AG04449 (cell line): ENCODE results near the gene HSPA4L.

ENCODE experiments used
- CTCF ChIA-PET: fragments of 350-600 bp; formaldehyde crosslinking; extraction: SDS; loops from one replicate; lab custom pipeline; 2021; ENCODE audit warnings: antibody characterized with exemption; lab: Yijun Ruan, JAX
- POLR2A ChIA-PET: fragments of 400-600, 350-600 bp; formaldehyde crosslinking; extraction: SDS; loops from one replicate; lab custom pipeline; 2020; ENCODE audit warnings: antibody characterized with exemption, inconsistent platforms; lab: Yijun Ruan, JAX
- DNase-seq: peaks from one replicate; pipeline ENCODE4 v3.0.0-alpha.2; 2010; ENCODE audit warnings: low read depth, low spot score
- H3K4me3 ChIP-seq: 2 replicates; pipeline ENCODE4 v1.5.1; 2011; ENCODE audit warnings: low read depth, mild to moderate bottlenecking, control low read depth, low read length
- TF ChIP-seq, protein P1 (sequence below): IDR thresholded peaks from one replicate; pipeline ENCODE4 v1.5.1; 2011; ENCODE audit warnings: mild to moderate bottlenecking, moderate library complexity, low read length, control low read depth, inconsistent platforms; ENCODE audit not compliant: insufficient read depth; ENCODE audit errors: missing control alignments

HSPA4L gene

DNA sequence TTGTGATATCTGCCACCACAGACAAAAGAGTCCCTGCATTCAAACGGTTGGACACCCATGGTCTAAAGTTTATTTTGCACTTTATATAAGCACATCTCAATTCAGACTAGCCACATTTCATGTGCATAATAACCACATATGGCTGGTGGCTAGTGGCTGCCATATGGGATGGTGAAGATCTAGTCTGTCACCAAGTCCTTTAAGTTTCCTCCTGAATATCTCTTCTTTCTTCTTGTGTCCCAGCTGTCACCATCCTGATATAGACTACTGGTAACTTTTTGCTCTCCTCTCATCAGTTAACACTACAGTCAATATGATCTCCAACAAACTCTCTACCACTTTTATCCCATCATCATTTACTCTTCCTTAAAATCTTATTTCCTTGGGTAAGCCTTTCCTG lies 9.3 kb downstream of the HSPA4L start:
- TF ChIP-seq, protein P1, sequence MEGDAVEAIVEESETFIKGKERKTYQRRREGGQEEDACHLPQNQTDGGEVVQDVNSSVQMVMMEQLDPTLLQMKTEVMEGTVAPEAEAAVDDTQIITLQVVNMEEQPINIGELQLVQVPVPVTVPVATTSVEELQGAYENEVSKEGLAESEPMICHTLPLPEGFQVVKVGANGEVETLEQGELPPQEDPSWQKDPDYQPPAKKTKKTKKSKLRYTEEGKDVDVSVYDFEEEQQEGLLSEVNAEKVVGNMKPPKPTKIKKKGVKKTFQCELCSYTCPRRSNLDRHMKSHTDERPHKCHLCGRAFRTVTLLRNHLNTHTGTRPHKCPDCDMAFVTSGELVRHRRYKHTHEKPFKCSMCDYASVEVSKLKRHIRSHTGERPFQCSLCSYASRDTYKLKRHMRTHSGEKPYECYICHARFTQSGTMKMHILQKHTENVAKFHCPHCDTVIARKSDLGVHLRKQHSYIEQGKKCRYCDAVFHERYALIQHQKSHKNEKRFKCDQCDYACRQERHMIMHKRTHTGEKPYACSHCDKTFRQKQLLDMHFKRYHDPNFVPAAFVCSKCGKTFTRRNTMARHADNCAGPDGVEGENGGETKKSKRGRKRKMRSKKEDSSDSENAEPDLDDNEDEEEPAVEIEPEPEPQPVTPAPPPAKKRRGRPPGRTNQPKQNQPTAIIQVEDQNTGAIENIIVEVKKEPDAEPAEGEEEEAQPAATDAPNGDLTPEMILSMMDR = no peak
- DNase-seq = no peak
- CTCF ChIA-PET = no interaction called here
- H3K4me3 ChIP-seq = no peak overlapping the region
- POLR2A ChIA-PET = no interaction called here

DNA sequence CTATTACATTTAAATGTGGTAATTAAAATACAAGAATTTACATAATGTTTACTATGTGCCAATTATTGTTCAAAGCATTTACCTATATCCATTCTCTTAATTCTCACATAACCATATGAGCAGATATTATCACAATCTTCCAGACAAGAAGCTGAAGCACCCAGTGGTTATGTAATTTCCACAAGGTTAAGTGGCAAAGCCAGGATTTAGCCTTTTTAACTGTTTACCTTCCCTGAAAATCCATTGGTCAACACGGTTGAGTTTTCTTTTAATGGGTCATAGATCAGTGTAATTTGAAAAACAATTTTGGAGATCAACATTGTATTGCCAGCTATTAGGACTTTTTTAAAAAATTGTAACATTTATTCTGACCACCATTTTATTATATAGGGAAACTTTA lies 11.4 kb downstream of the HSPA4L start:
- ChIA-PET POLR2A (no interaction called here), CTCF (no interaction called here)
- TF ChIP-seq, protein P1 = no peak
- H3K4me3 ChIP-seq = no peak overlapping the region
- no peak for DNase-seq

GRCh38 chr4:127799711-127800110 lies 17.6 kb downstream of the HSPA4L start:
- no peak overlapping the region for H3K4me3 ChIP-seq
- CTCF ChIA-PET = interaction anchor here (1.5 kb wide), 1 partner anchor 12 kb away, joined by 4 read pairs; no protein-coding TSS in a partner anchor
- no peak for DNase-seq
- TF ChIP-seq, protein P1 = no peak
- POLR2A ChIA-PET = no interaction called here

- DNase-seq = no peak
- TF ChIP-seq, protein P1 = peak; percentile 5
- POLR2A ChIA-PET = no interaction called here
- H3K4me3 ChIP-seq = no peak overlapping the region
- CTCF ChIA-PET = interaction anchor here (0.9 kb wide), 1 partner anchor 11 kb away, joined by 3 read pairs; no protein-coding TSS in a partner anchor
Measured at GRCh38 chr4:127809173-127809800, 27.2 kb downstream of the HSPA4L start.

DNA sequence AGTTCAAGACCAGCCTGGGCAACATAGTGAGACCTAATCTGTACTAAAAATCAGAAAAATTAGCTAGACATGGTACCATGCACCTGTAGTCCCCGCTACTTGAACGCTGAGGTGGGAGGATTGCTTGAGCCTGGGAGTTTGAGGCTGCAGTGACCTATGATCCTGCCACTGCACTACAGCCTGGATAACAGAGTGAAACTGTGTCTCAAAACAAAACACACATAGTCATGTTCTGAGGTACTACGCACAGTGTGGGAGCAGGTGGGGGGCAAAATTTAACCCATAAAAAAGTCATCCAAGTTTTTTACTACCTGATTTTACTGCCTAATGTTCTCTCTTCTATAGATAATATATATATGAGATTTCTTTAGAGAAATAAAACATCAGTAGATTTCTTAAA lies 28.4 kb downstream of the HSPA4L start:
- TF ChIP-seq, protein P1 = no peak
- ChIA-PET POLR2A (no interaction called here), CTCF (no interaction called here)
- H3K4me3 ChIP-seq = no peak overlapping the region
- DNase-seq = no peak

DNA sequence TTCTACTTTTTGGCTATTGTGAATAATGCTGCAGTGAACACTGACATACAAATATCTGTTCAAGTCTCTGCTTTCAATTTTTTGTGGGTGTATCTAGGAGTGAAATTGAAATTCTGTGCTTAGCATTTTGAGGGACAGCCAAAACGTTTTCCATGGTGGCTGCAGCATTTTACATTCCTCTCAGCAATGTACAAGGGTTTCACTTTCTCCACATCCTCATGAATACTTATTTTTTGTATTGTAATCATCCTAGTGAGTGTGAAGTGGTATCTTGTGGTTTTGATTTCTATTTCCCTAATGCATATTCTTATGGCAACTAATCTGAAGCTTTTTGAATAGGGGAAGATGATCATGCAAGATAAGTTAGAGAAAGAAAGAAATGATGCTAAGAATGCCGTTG lies 40.3 kb downstream of the HSPA4L start:
- CTCF ChIA-PET = no interaction called here
- DNase-seq = no peak
- TF ChIP-seq, protein P1 = no peak
- H3K4me3 ChIP-seq = no peak overlapping the region
- POLR2A ChIA-PET = no interaction called here
